T-helper 1 cell treated with Interleukin-12 subunit alpha and Interleukin-12 subunit beta and Interleukin-4 antibody, amounts not matched to agents 30 μg/mL and 1 μg/mL, for 36 hours (primary cell): Measurements from ENCODE around the gene DCHS1.

Experiments
- H3K27ac Mint-ChIP-seq: one replicate; pipeline ENCODE4 v1.8.0; 2021; ENCODE audit warnings: mild to moderate bottlenecking, mixed read lengths
- H3K27me3 Mint-ChIP-seq: one replicate; pipeline ENCODE4 v1.8.0; 2021; ENCODE audit warnings: low read depth, mixed read lengths
- H3K36me3 Mint-ChIP-seq: one replicate; pipeline ENCODE4 v1.8.0; 2021; ENCODE audit warnings: low read depth, mixed read lengths
- H3K4me1 Mint-ChIP-seq: one replicate; pipeline ENCODE4 v1.8.0; 2021; ENCODE audit warnings: low read depth, mixed read lengths
- H3K4me3 Mint-ChIP-seq: one replicate; pipeline ENCODE4 v1.8.0; 2021; ENCODE audit warnings: mild to moderate bottlenecking, moderate library complexity, mixed read lengths
- H3K9me3 Mint-ChIP-seq: one replicate; pipeline ENCODE4 v1.8.0; 2021; ENCODE audit warnings: mixed read lengths

Gene DCHS1

GRCh38 chr11:6576471-6577373 lies 78.9 kb downstream of the DCHS1 start:
- H3K27me3 Mint-ChIP-seq, result no peaks in the 10 kb centered on the region
- peaks cover 11% of the 10 kb centered on the region for H3K36me3 Mint-ChIP-seq
- H3K27ac Mint-ChIP-seq, result no peak overlapping the region
- H3K4me3 Mint-ChIP-seq, result no peak overlapping the region
- no peaks in the 10 kb centered on the region for H3K4me1 Mint-ChIP-seq
- H3K9me3 Mint-ChIP-seq, result no peaks in the 10 kb centered on the region

GRCh38 chr11:6574816-6575715 lies 80.5 kb downstream of the DCHS1 start:
- Mint-ChIP-seq H3K27ac (no peak overlapping the region), H3K27me3 (no peaks in the 10 kb centered on the region), H3K36me3 (peaks cover 7% of the 10 kb centered on the region), H3K9me3 (no peaks in the 10 kb centered on the region), H3K4me3 (no peak overlapping the region), H3K4me1 (no peaks in the 10 kb centered on the region)

- Mint-ChIP-seq H3K27me3 (no peaks in the 10 kb centered on the region), H3K9me3 (no peaks in the 10 kb centered on the region), H3K4me1 (no peaks in the 10 kb centered on the region), H3K27ac (no peak overlapping the region), H3K36me3 (peaks cover 5% of the 10 kb centered on the region), H3K4me3 (no peak overlapping the region)
Measured at GRCh38 chr11:6572215-6572614, 83.4 kb downstream of the DCHS1 start.

- Mint-ChIP-seq H3K36me3 (peaks cover 5% of the 10 kb centered on the region), H3K9me3 (no peaks in the 10 kb centered on the region), H3K4me3 (no peak overlapping the region), H3K27me3 (no peaks in the 10 kb centered on the region), H3K27ac (no peak overlapping the region), H3K4me1 (no peaks in the 10 kb centered on the region)
Measured at GRCh38 chr11:6571434-6572008, 84.1 kb downstream of the DCHS1 start.
